Endodermal cell (in vitro differentiated cells): ENCODE measurements around the gene MACROD1. TPM values are rescaled to one million over a fixed set of nuclear protein-coding genes. Genes with fewer than 3 reads are reported as not detected.

Experiments
- DNase-seq: peaks from one replicate; pipeline ENCODE4 v3.0.0-alpha.2; 2017
- H3K27ac ChIP-seq: 2 replicates; pipeline ENCODE4 v1.5.1; 2013; ENCODE audit warnings: mild to moderate bottlenecking, low read depth, low read length, moderate library complexity
- H3K27me3 ChIP-seq: 2 replicates; pipeline ENCODE4 v1.6.1; 2013; ENCODE audit warnings: mild to moderate bottlenecking, low read length, moderate library complexity; ENCODE audit not compliant: insufficient read depth, control insufficient read depth, poor library complexity, severe bottlenecking
- H3K36me3 ChIP-seq: 2 replicates; pipeline ENCODE4 v1.7.0; 2013; ENCODE audit warnings: mild to moderate bottlenecking, low read length, moderate library complexity; ENCODE audit not compliant: control insufficient read depth, insufficient read depth
- H3K4me1 ChIP-seq: one replicate; pipeline ENCODE4 v1.7.0; 2013; ENCODE audit warnings: low read length; ENCODE audit not compliant: control insufficient read depth, insufficient read depth
- H3K4me3 ChIP-seq: 2 replicates; pipeline ENCODE4 v1.5.1; 2013; ENCODE audit warnings: mild to moderate bottlenecking, low read length, moderate library complexity
- H3K9ac ChIP-seq: 2 replicates; pipeline ENCODE4 v1.6.1; 2013; ENCODE audit warnings: mild to moderate bottlenecking, low read length, moderate library complexity; ENCODE audit not compliant: poor library complexity, severe bottlenecking; ENCODE audit errors: extremely low read depth
- H3K9me3 ChIP-seq: 2 replicates; pipeline ENCODE4 v1.6.1; 2013; ENCODE audit warnings: mild to moderate bottlenecking, low read length, moderate library complexity; ENCODE audit not compliant: control insufficient read depth
- H3K27ac Mint-ChIP-seq: 2 replicates; pipeline ENCODE4 v1.8.0; 2020; ENCODE audit warnings: mixed read lengths
- H3K27me3 Mint-ChIP-seq: 2 replicates; pipeline ENCODE4 v1.8.0; 2021; ENCODE audit warnings: mild to moderate bottlenecking, mixed read lengths; ENCODE audit not compliant: insufficient read depth
- H3K36me3 Mint-ChIP-seq: 2 replicates; pipeline ENCODE4 v1.8.0; 2020; ENCODE audit warnings: low read depth, mixed read lengths
- H3K4me1 Mint-ChIP-seq: 2 replicates; pipeline ENCODE4 v1.8.0; 2020; ENCODE audit warnings: mixed read lengths
- H3K4me3 Mint-ChIP-seq: 2 replicates; pipeline ENCODE4 v1.8.0; 2020; ENCODE audit warnings: mild to moderate bottlenecking, moderate library complexity, mixed read lengths
- H3K9me3 Mint-ChIP-seq: 2 replicates; pipeline ENCODE4 v1.8.0; 2020; ENCODE audit warnings: mild to moderate bottlenecking, mixed read lengths
- WGBS, 2 experiments: methylation state at CpG; one replicate each; pipeline versions ENCODE4 v1.1.5 to v1.1.7; 2013; ENCODE audit warnings: missing lambda C conversion rate in 2 of 2, mixed read lengths in 1 of 2; ENCODE audit not compliant: insufficient coverage in 1 of 2, insufficient read length in 1 of 2; 5-methylcytosine and 5-hydroxymethylcytosine counted together
- total RNA-seq, 2 donors: library from RNA; stranded (reverse); fragmentation: NEBNext Ultra II Directional in 1 of 2; extraction: Animal tissue kit (Norgen Biotek cat#: 25700) in 1 of 2; gene quantifications; 2 replicates in 1 of 2; 3 replicates in 1 of 2; pipeline ENCODE4 v1.2.1, GENCODE V29; 2021
- TF ChIP-seq, protein P1 (sequence below): fragments of 200-600 bp; sonication (generic); conservative IDR thresholded peaks from 2 replicates; pipeline ENCODE4 v1.5.0; 2021; ENCODE audit warnings: antibody characterized with exemption, mild to moderate bottlenecking

Gene MACROD1
- total RNA-seq, 2 donors from 2014 or later = 23.0 to 41.9 TPM

- Histone ChIP-seq H3K9me3 (no peaks in the 10 kb centered on the region), H3K27me3 (peaks cover 44% of the 10 kb centered on the region), H3K36me3 (no peaks in the 10 kb centered on the region), H3K4me1 (peaks cover 3% of the 10 kb centered on the region), H3K9ac (no peak overlapping the region), H3K27ac (no peak overlapping the region), H3K4me3 (no peak overlapping the region)
- WGBS, 2 experiments = 96% methylated on average over 4 to 8 of the region's 8 CpGs
- H3K9me3 Mint-ChIP-seq = peaks cover 12% of the 10 kb centered on the region
- peaks cover 77% of the 10 kb centered on the region for H3K27me3 Mint-ChIP-seq
- H3K36me3 Mint-ChIP-seq = no peaks in the 10 kb centered on the region
- H3K4me3 Mint-ChIP-seq = no peak overlapping the region
- H3K4me1 Mint-ChIP-seq = peaks cover 14% of the 10 kb centered on the region
- TF ChIP-seq, protein P1, sequence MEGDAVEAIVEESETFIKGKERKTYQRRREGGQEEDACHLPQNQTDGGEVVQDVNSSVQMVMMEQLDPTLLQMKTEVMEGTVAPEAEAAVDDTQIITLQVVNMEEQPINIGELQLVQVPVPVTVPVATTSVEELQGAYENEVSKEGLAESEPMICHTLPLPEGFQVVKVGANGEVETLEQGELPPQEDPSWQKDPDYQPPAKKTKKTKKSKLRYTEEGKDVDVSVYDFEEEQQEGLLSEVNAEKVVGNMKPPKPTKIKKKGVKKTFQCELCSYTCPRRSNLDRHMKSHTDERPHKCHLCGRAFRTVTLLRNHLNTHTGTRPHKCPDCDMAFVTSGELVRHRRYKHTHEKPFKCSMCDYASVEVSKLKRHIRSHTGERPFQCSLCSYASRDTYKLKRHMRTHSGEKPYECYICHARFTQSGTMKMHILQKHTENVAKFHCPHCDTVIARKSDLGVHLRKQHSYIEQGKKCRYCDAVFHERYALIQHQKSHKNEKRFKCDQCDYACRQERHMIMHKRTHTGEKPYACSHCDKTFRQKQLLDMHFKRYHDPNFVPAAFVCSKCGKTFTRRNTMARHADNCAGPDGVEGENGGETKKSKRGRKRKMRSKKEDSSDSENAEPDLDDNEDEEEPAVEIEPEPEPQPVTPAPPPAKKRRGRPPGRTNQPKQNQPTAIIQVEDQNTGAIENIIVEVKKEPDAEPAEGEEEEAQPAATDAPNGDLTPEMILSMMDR = no peak
- no peak for DNase-seq
- H3K27ac Mint-ChIP-seq = no peak overlapping the region
Observed at GRCh38 chr11:64009710-64010109, 156.2 kb downstream of the MACROD1 start.

DNA sequence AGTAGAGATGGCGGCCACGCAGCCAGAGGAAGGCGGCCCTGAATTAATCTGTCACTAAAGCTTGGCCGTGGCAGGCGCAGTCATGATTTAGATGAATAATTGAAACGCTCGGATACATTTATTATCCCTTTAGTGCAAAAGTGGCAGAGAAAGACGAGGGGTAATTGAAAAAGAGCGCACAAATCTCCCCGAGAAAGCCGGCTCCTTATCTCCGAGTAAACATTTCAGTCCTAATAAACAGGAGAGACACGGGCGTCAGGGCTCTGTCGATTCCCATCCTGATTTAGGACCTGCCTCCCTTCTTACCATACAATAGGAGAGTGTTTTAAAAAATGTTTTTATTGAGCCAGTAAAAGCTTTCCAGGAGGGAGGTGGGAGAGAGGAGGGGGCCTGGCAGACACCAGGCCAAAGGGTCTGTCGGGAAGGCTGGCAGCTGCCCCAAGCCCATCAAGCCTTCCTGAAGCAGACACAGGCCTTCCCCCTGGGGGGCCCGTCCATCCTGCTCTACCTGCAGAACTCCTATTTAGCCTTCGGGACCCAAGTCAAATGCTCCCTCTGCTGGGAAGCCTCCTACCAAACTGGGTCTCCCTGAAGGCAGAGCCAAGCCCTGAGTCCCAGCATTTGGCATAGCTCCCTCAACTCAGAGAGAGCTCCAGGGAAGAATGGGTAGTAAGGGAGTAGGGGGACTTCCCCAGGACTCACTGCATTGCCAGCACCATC, 156.8 kb downstream of the MACROD1 start:
- Histone ChIP-seq H3K27me3 (peaks cover 44% of the 10 kb centered on the region), H3K27ac (no peak overlapping the region), H3K4me1 (peaks cover 3% of the 10 kb centered on the region), H3K36me3 (no peaks in the 10 kb centered on the region), H3K9me3 (no peaks in the 10 kb centered on the region), H3K9ac (no peak overlapping the region), H3K4me3 (no peak overlapping the region)
- Mint-ChIP-seq H3K9me3 (peaks cover 12% of the 10 kb centered on the region), H3K4me3 (no peak overlapping the region), H3K4me1 (peaks cover 14% of the 10 kb centered on the region), H3K27ac (no peak overlapping the region), H3K27me3 (peaks cover 81% of the 10 kb centered on the region), H3K36me3 (no peaks in the 10 kb centered on the region)
- peak; percentile 69 for DNase-seq
- WGBS, 2 experiments = 84 to 86% methylated on average over 17 to 18 of the region's 18 CpGs
- TF ChIP-seq, protein P1 = no peak

DNA sequence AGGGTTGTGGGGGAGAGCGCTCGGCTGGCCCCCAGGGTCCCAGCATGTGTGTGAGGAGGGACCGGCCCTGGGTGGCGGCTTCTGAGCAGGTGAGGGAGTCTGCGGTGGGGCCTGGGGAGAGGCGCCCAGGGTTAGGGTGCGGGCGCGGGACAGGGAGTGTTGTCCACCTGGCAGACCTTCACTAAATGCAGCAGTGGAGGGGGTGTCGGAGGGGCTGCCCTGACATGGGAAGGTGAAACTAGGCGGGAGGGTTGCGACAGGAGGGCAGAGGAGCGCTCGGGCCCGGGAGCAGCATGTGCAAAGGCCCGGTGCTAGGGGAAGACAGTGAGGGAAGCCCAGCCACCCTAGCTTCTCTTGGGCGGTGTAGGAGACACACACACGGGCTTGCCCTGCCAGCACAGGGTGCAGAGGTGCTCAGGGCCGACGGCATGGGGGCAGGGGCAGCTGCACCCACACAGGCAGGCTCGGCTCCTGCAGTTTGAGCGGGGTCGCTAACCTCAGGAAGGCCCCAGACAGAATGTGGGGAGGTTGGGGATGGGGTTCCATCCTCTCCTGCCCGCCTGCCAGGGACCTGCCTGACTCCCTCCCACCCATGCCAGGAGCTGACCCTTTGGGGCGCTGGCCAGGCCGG, 157.5 kb downstream of the MACROD1 start:
- peaks cover 12% of the 10 kb centered on the region for H3K9me3 Mint-ChIP-seq
- H3K9me3 ChIP-seq = no peaks in the 10 kb centered on the region
- peaks cover 3% of the 10 kb centered on the region for H3K4me1 ChIP-seq
- H3K4me3 ChIP-seq = no peak overlapping the region
- H3K27me3 Mint-ChIP-seq = peaks cover 82% of the 10 kb centered on the region
- no peak overlapping the region for H3K27ac Mint-ChIP-seq
- H3K27ac ChIP-seq = no peak overlapping the region
- H3K27me3 ChIP-seq = peaks cover 44% of the 10 kb centered on the region
- DNase-seq = no peak
- 89 to 91% methylated on average over 15 to 26 of the region's 26 CpGs for WGBS, 2 experiments
- no peaks in the 10 kb centered on the region for H3K36me3 Mint-ChIP-seq
- H3K4me1 Mint-ChIP-seq = peaks cover 14% of the 10 kb centered on the region
- H3K9ac ChIP-seq = no peak overlapping the region
- no peaks in the 10 kb centered on the region for H3K36me3 ChIP-seq
- TF ChIP-seq, protein P1 = no peak
- peak overlapping the region; percentile 41 for H3K4me3 Mint-ChIP-seq
